Measurements from ENCODE around the gene ZFYVE27.

ZFYVE27 gene

GRCh38 chr10:97766996-97767924 is 30.3 kb downstream of the ZFYVE27 start:
- no peak overlapping the region for H2AFZ ChIP-seq (ENCODE audit: low read length)
- H2AK5ac ChIP-seq (ENCODE audit: low read depth, low read length) = no peak overlapping the region
- no peak overlapping the region for H3K9ac ChIP-seq (ENCODE audit: low read depth, low read length, poor library complexity)
- no peak overlapping the region for H3K27ac ChIP-seq (replicated peaks; ENCODE audit: low read length)
- no peak overlapping the region for H2BK12ac ChIP-seq (ENCODE audit: low read length)
- H3K4me2 ChIP-seq (ENCODE audit: insufficient read depth, low read length, poor library complexity, severe bottlenecking) = no peak overlapping the region
- H4K8ac ChIP-seq (ENCODE audit: low read depth, low read length) = no peak overlapping the region
- no peaks in the 10 kb centered on the region for H3K79me1 ChIP-seq (ENCODE audit: low read depth, low read length)
- peak overlapping the region; percentile 52 for H3K23ac ChIP-seq (ENCODE audit: low read depth, low read length, poor library complexity)
- H3K18ac ChIP-seq (ENCODE audit: low read length) = no peak overlapping the region
- WGBS, 2 donors (ENCODE audit: extremely low coverage in 2 of 2, insufficient read length in 2 of 2, insufficient replicate concordance in 1 of 2) = no CpG with 5 or more reads among the region's 22 CpGs
- H4K91ac ChIP-seq (ENCODE audit: low read depth, low read length, poor library complexity) = no peak overlapping the region
- H3K4ac ChIP-seq (ENCODE audit: low read length) = no peak overlapping the region
- no peaks in the 10 kb centered on the region for H3K9me3 ChIP-seq (replicated peaks in 1 of 2; ENCODE audit: control insufficient read depth in 2 of 2, insufficient read depth in 1 of 2, low read depth in 1 of 2, low read length in 2 of 2)
- no peak overlapping the region for H2BK5ac ChIP-seq (ENCODE audit: low read length)
- H2BK15ac ChIP-seq (ENCODE audit: low read length) = peak overlapping the region; percentile 52
- DNase-seq (ENCODE audit: low spot score) = no peak
- no peak overlapping the region for H3K4me3 ChIP-seq (ENCODE audit: low read length in 2 of 2)
- peaks cover 15 to 33% (median 32%) of the 10 kb centered on the region in 3 experiments for H3K27me3 ChIP-seq (ENCODE audit: control insufficient read depth in 3 of 3, insufficient read depth in 3 of 3, low read depth in 1 of 3, low read length in 3 of 3)
- peaks cover 0 to 3% of the 10 kb centered on the region in 2 donors for H3K36me3 ChIP-seq (replicated peaks in 1 of 2; ENCODE audit: control insufficient read depth in 2 of 2, insufficient read depth in 2 of 2, low read length in 2 of 2)
- H3K4me1 ChIP-seq (ENCODE audit: control insufficient read depth in 2 of 2, insufficient read depth in 1 of 2, low read depth in 1 of 2, low read length in 2 of 2) = peaks cover 6 to 18% of the 10 kb centered on the region in 2 donors
- peak overlapping the region; percentile 32 for H3K14ac ChIP-seq (ENCODE audit: low read length)
- H2BK120ac ChIP-seq (ENCODE audit: low read depth, low read length) = no peak overlapping the region

GRCh38 chr10:97768322-97769315 is 31.7 kb downstream of the ZFYVE27 start:
- Histone ChIP-seq H3K18ac (ENCODE audit: low read length) (no peak overlapping the region), H3K4me2 (ENCODE audit: insufficient read depth, low read length, poor library complexity, severe bottlenecking) (no peak overlapping the region), H3K9me3 (replicated peaks in 1 of 2; ENCODE audit: control insufficient read depth in 2 of 2, insufficient read depth in 1 of 2, low read depth in 1 of 2, low read length in 2 of 2) (no peaks in the 10 kb centered on the region), H3K27ac (replicated peaks; ENCODE audit: low read length) (no peak overlapping the region), H3K9ac (ENCODE audit: low read depth, low read length, poor library complexity) (no peak overlapping the region), H2AK5ac (ENCODE audit: low read depth, low read length) (no peak overlapping the region), H2BK15ac (ENCODE audit: low read length) (no peak overlapping the region), H2BK5ac (ENCODE audit: low read length) (no peak overlapping the region), H2AFZ (ENCODE audit: low read length) (peak overlapping the region; percentile 38), H3K14ac (ENCODE audit: low read length) (no peak overlapping the region), H4K8ac (ENCODE audit: low read depth, low read length) (no peak overlapping the region), H4K91ac (ENCODE audit: low read depth, low read length, poor library complexity) (no peak overlapping the region), H3K4ac (ENCODE audit: low read length) (no peak overlapping the region), H3K23ac (ENCODE audit: low read depth, low read length, poor library complexity) (peak overlapping the region; percentile 14), H3K4me3 (ENCODE audit: low read length in 2 of 2) (no peak overlapping the region), H2BK12ac (ENCODE audit: low read length) (no peak overlapping the region), H3K36me3 (replicated peaks in 1 of 2; ENCODE audit: control insufficient read depth in 2 of 2, insufficient read depth in 2 of 2, low read length in 2 of 2) (no peaks in the 10 kb centered on the region), H3K27me3 (ENCODE audit: control insufficient read depth in 3 of 3, insufficient read depth in 3 of 3, low read depth in 1 of 3, low read length in 3 of 3) (peaks cover 15 to 46% (median 45%) of the 10 kb centered on the region in 3 experiments), H3K4me1 (ENCODE audit: control insufficient read depth in 2 of 2, insufficient read depth in 1 of 2, low read depth in 1 of 2, low read length in 2 of 2) (peaks cover 6% of the 10 kb centered on the region in 2 donors), H2BK120ac (ENCODE audit: low read depth, low read length) (no peak overlapping the region), H3K79me1 (ENCODE audit: low read depth, low read length) (no peaks in the 10 kb centered on the region)
- WGBS, 2 donors (ENCODE audit: extremely low coverage in 2 of 2, insufficient read length in 2 of 2, insufficient replicate concordance in 1 of 2) = 100% methylated on average over 1 of the region's 9 CpGs; no CpG with 5 or more reads in 1 of the 2 donors
- DNase-seq (ENCODE audit: low spot score) = no peak

- no peak overlapping the region for H2BK15ac ChIP-seq (ENCODE audit: low read length)
- H3K36me3 ChIP-seq (replicated peaks in 1 of 2; ENCODE audit: control insufficient read depth in 2 of 2, insufficient read depth in 2 of 2, low read length in 2 of 2) = no peaks in the 10 kb centered on the region
- no peak overlapping the region for H2BK5ac ChIP-seq (ENCODE audit: low read length)
- no peak overlapping the region for H3K23ac ChIP-seq (ENCODE audit: low read depth, low read length, poor library complexity)
- H3K14ac ChIP-seq (ENCODE audit: low read length) = no peak overlapping the region
- no peak overlapping the region for H2BK12ac ChIP-seq (ENCODE audit: low read length)
- no peak overlapping the region for H4K91ac ChIP-seq (ENCODE audit: low read depth, low read length, poor library complexity)
- no peak overlapping the region for H3K4me2 ChIP-seq (ENCODE audit: insufficient read depth, low read length, poor library complexity, severe bottlenecking)
- H3K9me3 ChIP-seq (replicated peaks in 1 of 2; ENCODE audit: control insufficient read depth in 2 of 2, insufficient read depth in 1 of 2, low read depth in 1 of 2, low read length in 2 of 2) = no peaks in the 10 kb centered on the region
- no peak overlapping the region for H3K27ac ChIP-seq (replicated peaks; ENCODE audit: low read length)
- no peak overlapping the region for H3K4ac ChIP-seq (ENCODE audit: low read length)
- H3K4me3 ChIP-seq (ENCODE audit: low read length in 2 of 2) = no peak overlapping the region
- WGBS, 2 donors (ENCODE audit: extremely low coverage in 2 of 2, insufficient read length in 2 of 2, insufficient replicate concordance in 1 of 2) = no CpG with 5 or more reads among the region's 5 CpGs
- no peak overlapping the region for H3K9ac ChIP-seq (ENCODE audit: low read depth, low read length, poor library complexity)
- H3K27me3 ChIP-seq (ENCODE audit: control insufficient read depth in 3 of 3, insufficient read depth in 3 of 3, low read depth in 1 of 3, low read length in 3 of 3) = peaks cover 15 to 60% (median 51%) of the 10 kb centered on the region in 3 experiments
- H2AK5ac ChIP-seq (ENCODE audit: low read depth, low read length) = peak overlapping the region; percentile 6
- H2AFZ ChIP-seq (ENCODE audit: low read length) = no peak overlapping the region
- no peak overlapping the region for H4K8ac ChIP-seq (ENCODE audit: low read depth, low read length)
- no peak overlapping the region for H3K18ac ChIP-seq (ENCODE audit: low read length)
- H3K79me1 ChIP-seq (ENCODE audit: low read depth, low read length) = no peaks in the 10 kb centered on the region
- peaks cover 4 to 6% of the 10 kb centered on the region in 2 donors for H3K4me1 ChIP-seq (ENCODE audit: control insufficient read depth in 2 of 2, insufficient read depth in 1 of 2, low read depth in 1 of 2, low read length in 2 of 2)
- DNase-seq (ENCODE audit: low spot score) = no peak
- no peak overlapping the region for H2BK120ac ChIP-seq (ENCODE audit: low read depth, low read length)
Measured at GRCh38 chr10:97770255-97770654, 33.3 kb downstream of the ZFYVE27 start.
